GM18511 (cell line): ENCODE measurements around the gene CMAS.
"Not testable (repeated sequence)": the region's sequence is repeated elsewhere in the genome, so short reads cannot be mapped to it uniquely, and the experiment has no call there.

Experiments used
- ATAC-seq: cut with Tn5 transposase; IDR thresholded peaks from one replicate; pipeline ENCODE4 v1.9.1; 2021; ENCODE audit warnings: mild to moderate bottlenecking, moderate library complexity; ENCODE audit not compliant: unreplicated experiment

Gene CMAS

DNA sequence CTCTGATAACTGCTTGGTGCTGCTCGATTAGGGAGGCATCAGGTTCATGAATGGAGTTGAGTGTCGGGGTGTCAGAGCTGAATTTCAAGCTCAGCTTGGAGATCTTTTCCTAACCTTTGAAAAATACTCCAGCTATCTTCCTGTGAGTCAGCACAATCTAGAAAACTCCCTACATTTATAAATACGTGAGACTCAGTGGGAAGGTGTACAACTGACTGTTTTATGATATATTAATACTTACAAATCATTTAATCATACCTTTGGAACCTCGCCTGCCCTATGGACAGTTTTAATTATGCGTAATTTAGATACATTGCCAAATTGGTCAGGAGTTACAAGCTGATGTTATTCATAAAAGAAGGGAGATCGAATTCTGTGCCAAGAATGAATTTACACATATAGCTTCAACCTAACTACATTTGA, 961 bp downstream of the CMAS start:
- ATAC-seq = no peak

- no peak for ATAC-seq
Observed at GRCh38 chr12:22047494-22047893, 1.5 kb downstream of the CMAS start.

DNA sequence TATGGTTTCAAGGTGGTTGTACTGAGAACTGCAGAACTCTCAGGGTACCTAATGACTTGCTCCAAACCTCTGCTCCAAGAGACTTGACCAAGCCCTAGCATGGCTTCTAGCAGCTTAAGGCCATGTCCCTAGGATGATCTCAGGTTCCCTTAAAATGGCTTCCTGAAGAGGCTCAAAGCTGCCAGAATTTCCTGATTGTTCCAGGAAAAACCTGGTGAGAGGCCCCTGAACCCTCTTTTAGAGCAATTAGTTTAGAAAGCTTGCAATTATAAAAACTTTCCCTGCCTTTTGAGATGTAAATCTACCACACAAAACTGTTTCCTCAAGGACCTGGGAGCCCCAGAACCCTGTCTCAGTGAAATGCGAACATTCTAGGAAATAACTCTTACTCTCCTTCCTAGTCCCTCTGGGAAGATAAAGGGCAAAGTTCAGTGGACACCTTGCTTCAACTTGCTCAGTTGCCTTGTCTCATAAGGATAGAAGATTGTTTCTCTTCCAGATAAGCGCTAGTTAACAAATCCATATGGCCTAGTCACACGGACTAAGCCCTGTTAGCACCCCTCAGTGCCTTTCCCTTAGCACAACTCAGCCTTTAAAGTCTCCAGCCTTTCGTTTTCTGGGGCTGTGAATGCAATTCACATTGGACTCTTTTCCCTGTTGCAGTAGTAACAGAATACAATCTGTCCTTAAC, 2.5 kb downstream of the CMAS start:
- ATAC-seq = no peak

DNA sequence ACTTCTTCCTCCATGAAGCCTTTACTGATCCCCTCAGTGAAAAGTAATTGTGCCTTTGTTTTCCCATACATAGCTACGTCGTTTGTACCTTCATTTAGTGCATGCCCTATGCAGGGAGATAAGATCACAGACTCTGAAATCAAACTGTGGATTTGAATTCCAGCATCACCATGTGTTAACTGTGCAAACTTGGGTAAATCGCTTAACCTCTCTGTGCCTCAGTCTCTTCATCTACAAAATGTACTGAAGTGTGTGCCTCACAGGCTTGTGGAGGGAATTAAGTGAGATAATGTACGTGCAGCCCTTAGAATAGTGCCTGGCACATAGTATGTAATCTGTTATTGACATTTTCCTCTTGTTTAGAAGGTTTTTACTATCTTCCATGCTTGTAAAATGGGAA, 4.1 kb downstream of the CMAS start:
- ATAC-seq = no peak

DNA sequence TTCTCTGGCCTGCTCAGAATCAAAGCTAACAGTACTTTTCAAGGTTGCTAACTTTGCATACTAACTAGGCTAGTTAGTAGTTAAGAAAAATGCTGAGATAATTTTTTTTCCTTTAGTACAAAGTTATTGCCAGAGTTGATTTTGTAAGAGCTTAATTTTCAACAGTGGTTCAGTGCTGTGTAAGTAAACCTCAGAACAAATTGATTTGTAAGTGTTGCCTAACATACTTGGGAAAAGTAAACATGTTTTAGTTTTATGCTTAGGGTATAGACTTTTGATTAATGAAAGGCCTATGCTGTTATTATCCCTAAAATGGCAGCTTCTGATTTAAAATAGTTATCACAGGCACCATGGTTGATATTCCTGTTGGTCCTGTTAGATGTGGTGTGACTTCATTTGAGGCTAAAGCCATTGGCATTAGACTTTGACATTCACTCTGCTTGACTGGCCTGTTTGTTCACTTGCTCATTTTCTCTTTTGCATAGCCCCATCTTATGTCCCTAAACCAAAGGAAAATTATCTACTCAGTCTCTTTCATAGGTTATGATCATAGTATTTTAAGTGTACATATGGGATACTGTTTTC, 5.2 kb downstream of the CMAS start:
- no peak for ATAC-seq

GRCh38 chr12:22052994-22053393, 7.0 kb downstream of the CMAS start:
- ATAC-seq = not testable (repeated sequence)

DNA sequence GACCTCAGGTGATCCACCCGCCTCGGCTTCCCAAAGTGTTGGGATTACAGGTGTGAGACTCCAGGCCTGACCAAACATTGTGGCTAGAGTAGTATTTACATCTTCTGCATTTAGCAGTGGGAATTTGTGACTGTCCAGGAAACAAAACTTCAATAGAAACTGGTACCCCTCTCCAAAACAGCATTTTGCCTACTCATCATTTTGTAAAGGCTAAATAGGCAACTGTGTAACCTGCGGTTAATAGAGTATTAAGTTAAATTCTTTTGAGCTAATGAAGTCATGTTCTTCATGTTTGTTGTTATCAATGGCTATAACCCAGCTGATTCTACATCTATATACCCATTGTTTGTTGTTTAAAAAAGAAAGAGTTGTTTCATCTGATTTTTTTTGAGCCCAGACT, 8.1 kb downstream of the CMAS start:
- ATAC-seq = no peak

DNA sequence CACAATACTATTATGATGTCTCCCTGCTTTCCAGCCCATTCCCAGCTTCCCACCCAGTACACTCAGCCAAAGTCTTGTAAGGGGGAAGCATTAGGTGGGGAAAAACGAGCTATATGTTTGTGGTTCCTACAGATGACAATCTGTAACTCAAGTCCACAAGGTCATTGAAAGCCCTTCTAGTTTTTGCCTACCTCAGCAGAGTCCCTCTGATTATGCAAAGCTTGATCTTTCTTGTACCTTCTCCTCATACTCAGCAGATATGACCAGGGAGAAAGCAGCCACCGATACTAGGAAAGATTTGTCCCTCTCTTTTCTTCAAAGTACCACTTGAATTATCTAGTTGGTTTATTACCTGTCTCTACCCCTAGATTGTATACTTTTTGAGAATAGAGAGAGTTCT, 10.6 kb downstream of the CMAS start:
- no peak for ATAC-seq

- no peak for ATAC-seq
Observed at GRCh38 chr12:22059976-22060647, 14.1 kb downstream of the CMAS start.

DNA sequence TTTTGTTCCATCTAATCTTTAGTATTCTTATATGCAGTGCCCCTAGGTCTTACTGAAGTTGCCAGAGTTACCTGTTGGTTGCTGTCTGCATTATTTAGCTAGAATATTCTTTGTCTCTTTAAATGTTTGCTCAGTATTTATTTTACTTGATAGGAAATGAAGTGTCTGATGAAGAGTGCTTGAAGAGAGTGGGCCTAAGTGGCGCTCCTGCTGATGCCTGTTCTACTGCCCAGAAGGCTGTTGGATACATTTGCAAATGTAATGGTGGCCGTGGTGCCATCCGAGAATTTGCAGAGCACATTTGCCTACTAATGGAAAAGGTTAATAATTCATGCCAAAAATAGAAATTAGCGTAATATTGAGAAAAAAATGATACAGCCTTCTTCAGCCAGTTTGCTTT, 18.9 kb downstream of the CMAS start:
- no peak for ATAC-seq

DNA sequence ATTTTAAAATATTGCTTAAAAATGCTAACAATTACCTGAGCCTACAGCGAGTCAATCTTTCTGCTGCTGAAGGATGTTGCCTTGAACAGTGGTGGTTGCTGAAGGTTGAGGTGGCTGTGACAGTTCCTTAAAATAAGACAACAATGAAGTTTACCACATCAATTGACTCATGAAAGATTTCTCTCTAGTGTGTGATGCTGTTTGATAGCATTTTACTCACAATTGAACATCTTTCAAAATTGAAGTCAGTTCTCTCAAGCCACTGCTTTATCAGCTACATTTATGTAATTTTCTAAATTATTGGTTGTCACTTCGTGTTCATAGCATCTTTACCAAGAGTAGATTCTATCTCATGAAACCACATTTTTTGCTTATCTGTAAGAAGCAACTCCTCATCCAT, 20.3 kb downstream of the CMAS start:
- ATAC-seq = no peak

DNA sequence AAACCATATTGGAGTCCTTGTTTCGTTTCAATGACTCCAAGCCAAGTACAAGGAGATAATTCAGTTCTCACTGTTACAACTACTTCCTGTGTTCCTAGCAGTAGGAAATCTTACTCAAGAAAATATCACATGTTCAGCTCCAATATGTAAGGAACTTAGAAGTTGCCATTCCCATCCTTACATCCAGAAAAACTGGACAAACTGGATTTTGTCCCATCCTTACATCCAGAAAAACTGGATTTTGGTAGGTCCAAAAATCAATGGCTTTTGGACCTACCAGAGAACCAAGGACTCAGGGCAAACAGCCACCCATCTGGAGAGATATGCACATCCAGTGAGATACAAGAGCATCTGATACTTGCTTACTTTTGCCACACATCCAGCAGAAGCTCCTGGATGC, 23.8 kb downstream of the CMAS start:
- ATAC-seq = no peak

DNA sequence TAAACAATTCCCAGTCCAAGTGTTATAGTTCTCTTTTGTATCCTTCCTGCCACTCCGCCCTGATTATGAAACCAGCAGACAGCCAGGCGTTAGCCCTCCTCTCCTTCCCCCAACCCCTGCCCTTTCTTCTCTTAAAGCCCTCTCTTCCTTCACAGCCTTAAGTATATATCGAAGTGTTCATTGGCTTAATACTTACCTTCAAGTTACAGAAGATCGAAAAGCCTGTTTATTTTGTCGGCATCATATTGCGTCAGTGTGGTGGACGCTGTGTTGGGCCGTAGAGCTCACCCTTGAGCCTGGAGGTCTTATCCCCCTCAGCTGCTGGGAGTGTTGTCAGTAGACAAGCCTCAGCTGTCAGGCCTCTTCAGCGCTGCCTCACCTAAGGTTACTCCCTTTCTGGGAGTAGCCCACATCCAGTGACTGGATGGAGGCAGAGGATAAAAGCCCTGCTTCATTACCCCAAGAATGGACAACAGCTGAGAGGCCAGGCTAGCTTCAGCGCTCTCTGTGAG, 36.2 kb downstream of the CMAS start:
- ATAC-seq = no peak

DNA sequence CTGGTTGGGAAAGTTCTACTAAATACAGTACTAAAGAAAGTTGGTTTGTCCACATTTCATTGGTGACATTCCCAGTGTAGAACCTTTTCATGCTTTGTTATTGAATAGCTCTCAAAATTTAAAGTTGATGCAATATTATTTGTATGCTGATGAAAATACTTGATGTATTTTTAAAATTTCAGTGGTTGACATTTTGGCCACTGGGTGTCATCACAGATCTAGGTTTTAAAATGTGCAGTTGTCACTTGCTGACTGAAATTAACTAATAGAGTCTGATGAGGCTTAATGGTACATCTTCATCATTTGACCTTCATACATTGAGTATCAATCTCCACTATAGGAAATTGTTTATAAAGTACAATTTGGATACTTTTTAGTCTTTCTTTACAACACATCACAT, 37.1 kb downstream of the CMAS start:
- ATAC-seq = no peak

- ATAC-seq = no peak
Observed at GRCh38 chr12:22084852-22085251, 38.8 kb downstream of the CMAS start.

GRCh38 chr12:22088886-22089285, 42.9 kb downstream of the CMAS start:
- ATAC-seq = no peak

- ATAC-seq = no peak
Observed at GRCh38 chr12:22089486-22089885, 43.5 kb downstream of the CMAS start.

DNA sequence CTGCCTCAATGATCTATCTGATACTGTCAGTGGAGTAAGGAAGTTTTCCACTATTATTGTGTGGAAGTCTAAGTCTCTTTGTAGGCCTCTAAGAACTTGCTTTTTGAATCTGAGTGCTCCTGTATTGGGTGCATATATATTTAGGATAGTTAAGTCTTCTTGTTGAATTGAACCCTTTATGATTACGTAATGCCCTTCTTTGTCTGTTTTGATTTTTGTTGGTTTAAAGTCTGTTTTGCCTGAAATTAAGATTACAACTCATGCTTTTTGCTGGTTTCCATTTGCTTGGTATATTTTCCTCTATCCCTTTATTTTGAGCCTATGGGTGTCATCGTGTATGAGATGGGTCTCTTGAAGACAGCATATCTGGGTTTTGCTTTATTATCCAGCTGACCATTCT, 53.0 kb downstream of the CMAS start:
- not testable (repeated sequence) for ATAC-seq

GRCh38 chr12:22100958-22101748, 55.1 kb downstream of the CMAS start:
- ATAC-seq = peak; percentile 64

GRCh38 chr12:22101749-22102243, 55.8 kb downstream of the CMAS start:
- ATAC-seq = peak; percentile 56

GRCh38 chr12:22103418-22103817, 57.4 kb downstream of the CMAS start:
- ATAC-seq = no peak
